Hematopoietic multipotent progenitor cell treated with erythropoietin and hydrocortisone succinate and interleukin-3 and kit ligand, for 6 days (in vitro differentiated cells): Measurements from ENCODE around the gene PIK3C3.
A peak's percentile ranks its signal among the peaks of the same experiment; 100 is the strongest.
"Not testable (repeated sequence)": the region's sequence is repeated elsewhere in the genome, so short reads cannot be mapped to it uniquely, and the experiment has no call there.

Source experiments
- DNase-seq: peaks from one replicate; pipeline ENCODE4 v3.0.0-alpha.2; 2015

The PIK3C3 gene

GRCh38 chr18:41966943-41967342 lies 11.9 kb downstream of the PIK3C3 start:
- no peak for DNase-seq

- DNase-seq: no peak
These were observed 12.6 kb downstream of the PIK3C3 start for GRCh38 chr18:41967680-41968079.

- DNase-seq: no peak
These were observed 14.8 kb downstream of the PIK3C3 start for GRCh38 chr18:41969881-41970280.

DNA sequence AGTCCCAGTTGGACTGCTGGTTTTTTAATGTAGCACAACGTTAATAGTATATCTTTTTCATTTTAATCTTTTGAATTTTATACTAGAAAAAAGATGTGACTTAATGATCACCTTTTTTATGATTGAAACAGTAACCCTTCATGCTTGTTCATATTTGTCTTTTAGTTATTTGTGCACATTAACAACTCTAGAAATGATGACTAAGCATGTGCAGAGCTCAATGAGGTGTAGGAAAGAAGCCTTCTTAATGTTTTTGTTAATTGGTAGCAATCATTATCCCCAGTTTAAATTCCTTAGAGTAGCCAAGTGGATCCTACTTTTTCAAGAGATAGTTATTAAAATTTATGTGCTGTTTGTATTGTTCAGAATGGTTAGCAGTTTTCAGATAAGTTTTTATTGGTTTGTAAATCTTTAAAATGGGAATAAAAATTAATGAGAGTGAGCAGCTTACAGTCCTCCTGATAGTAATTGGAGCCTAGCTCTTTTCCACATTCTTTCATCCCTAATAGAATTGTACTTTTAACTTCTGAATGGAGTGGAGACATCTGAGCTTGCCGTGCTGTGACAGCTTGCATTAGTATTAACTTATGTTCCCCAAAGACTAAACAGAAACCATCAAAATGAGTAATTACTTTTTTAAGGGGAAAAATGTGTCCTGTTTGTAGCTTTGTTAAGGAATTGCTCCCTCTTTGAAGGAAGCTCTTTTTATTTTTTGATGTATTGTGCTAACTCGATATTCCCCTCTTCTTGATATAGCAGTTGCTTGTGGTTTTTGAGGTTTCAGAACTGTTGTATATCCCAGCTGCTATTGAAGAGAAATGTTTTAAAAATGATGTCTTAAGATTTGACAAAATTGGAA lies 17.3 kb downstream of the PIK3C3 start:
- peak; percentile 69 for DNase-seq

GRCh38 chr18:41973983-41974382 lies 18.9 kb downstream of the PIK3C3 start:
- no peak for DNase-seq

DNA sequence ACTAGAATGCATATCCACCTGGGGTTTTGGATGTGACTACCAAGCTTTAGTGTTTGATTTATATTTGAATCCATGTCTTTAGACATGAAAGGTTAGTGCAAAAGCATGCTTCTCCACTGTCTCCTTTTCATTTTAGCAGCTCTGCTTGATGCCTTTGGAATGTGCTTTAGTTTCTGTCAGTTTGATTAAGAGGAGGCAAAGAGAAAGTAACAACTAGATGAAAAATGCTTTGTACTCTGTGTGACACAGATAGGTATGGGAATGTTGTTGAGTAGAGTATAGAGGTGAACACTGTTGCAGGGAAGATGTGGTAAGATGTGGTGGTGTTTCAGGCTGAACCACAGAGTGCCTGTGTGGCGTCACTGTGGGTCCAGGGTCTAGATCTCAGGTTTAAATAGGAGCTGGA lies 19.8 kb downstream of the PIK3C3 start:
- no peak for DNase-seq

- no peak for DNase-seq
These were observed 20.2 kb downstream of the PIK3C3 start for GRCh38 chr18:41975284-41975683.

- no peak for DNase-seq
These were observed 22.2 kb downstream of the PIK3C3 start for GRCh38 chr18:41977233-41977632.

- DNase-seq: no peak
These were observed 28.1 kb downstream of the PIK3C3 start for GRCh38 chr18:41982942-41983660.

DNA sequence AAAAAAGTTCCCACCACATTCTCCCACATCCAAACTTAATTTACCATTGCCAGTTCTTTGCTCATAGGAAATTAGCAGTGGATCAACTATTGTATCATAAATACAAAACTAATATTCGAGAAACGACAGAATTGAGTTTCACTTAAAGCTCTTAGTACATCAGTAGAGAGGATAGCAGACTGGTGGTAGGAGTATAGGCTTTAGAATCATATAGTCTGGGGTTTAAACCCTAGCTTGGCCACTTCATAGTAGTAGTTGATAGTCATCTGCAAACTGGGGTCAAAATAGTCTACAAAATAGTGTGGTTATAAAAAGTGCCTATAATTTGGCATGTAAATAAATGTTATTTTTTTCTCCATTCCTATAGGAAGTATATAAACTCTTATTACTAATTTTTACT lies 30.9 kb downstream of the PIK3C3 start:
- no peak for DNase-seq

- no peak for DNase-seq
These were observed 34.5 kb downstream of the PIK3C3 start for GRCh38 chr18:41989508-41989907.

DNA sequence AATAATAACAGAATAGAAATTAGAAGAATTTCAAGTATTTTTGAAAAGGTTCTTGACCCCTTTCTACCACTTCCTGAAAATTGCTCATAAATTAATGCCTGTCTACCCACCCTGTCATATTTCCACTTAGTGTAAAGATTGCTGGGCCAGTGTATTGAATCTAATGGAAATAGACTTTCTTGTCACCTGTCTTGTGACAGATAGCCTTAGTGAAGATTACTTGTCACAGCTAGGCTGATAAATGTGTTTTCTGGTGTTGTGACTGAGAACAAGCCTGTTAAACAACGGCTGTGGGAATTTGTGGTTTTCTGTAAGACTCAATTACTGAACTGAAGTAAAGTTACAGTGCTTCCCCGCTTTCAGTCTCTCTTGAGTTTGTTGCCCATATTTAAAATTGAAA lies 37.0 kb downstream of the PIK3C3 start:
- DNase-seq: peak; percentile 67

- DNase-seq: peak; percentile 33
These were observed 37.7 kb downstream of the PIK3C3 start for GRCh38 chr18:41992703-41993102.

- no peak for DNase-seq
These were observed 38.1 kb downstream of the PIK3C3 start for GRCh38 chr18:41993151-41993550.

DNA sequence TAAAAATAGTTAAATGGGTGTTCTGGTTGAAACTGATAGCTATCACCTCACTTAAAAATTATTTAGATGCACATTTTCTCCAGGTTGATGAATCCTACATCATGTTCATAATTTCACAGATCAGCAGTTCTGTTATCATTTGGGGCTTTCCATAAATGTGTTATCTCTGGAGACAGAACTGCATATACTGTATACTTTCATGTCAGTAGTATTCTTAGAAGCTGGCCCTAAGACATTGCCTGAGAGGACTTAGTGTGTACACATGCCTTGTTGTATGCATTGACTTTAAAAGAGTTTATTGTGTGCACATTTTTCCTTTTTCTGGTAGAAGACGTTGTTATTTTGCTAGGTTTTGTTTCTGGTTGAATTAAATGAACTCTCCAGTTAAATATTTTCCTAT lies 41.0 kb downstream of the PIK3C3 start:
- peak; percentile 71 for DNase-seq

DNA sequence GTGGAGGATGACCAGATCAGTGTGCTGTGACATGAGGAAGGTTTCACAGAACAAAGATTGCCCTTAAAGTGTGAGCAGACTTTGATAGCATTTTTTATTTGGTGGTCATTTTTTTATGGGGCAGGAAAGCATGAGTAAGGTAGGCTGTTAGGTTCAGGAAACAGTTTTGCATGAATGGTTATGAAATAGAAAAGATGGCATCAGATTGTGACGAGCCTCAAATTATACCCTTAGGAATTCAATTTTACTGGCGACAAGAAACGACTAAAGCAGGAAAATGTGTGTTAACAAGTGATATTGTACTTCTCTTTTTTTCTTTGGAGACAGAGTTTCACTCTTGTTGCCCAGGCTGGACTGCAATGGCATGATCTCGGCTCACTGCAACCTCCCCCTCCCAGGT lies 44.7 kb downstream of the PIK3C3 start:
- no peak for DNase-seq

DNA sequence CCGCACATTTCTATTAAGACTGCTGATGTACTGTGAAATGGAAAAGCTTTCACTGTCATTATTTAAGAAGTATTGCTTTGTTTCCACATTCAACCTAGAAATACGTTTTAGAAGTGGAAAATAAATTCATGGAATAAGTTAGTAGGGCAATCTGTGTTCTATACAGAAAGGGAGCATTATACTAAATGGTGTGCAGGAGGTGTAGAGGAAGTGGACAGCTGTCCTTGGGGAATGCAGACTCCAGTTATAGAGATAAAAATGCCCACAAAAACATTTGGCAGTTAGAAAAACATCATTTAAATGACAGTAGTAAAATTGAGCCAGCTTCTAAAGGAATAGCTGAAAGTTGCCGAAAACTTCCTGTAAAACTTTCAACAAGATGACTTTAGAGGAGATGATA lies 46.8 kb downstream of the PIK3C3 start:
- no peak for DNase-seq

DNA sequence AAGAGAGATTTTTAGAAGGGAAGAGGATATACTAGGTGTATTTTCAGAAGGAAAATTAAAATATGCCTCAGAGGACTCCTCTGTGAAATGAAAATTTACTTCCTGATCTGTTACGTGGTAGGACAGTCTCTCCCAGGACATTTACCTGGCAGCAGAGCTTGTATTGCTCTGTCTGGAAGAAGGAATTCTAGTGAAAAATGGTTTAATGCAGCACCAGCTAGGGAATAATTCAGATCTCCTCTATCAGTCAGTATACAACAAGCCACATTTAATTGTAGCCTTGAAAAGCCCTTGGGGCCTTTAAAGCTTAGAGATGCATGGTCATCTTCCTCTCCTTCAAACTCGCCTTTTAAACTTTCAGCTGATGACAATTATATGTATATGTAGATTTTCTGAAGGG lies 49.6 kb downstream of the PIK3C3 start:
- no peak for DNase-seq

DNA sequence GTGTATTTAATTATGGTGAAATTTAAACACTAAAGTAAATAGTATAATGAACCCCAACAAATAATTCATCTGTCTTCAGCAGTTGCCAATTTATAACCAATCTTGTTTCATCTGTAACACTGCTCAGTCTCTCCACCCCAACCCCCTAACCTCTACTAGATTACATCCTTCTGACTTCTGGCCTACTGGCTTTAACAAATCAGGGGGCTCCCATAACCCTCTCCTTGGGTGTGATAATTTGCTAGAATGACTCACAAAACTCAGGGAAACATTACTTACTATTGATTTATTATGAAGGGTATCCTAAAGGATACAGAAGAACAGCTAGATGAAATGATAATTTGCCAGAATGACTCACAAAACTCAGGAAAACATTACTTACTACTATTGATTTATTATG lies 50.7 kb downstream of the PIK3C3 start:
- no peak for DNase-seq

- DNase-seq: not testable (repeated sequence)
These were observed 54.4 kb downstream of the PIK3C3 start for GRCh38 chr18:42009457-42009856.

- DNase-seq: no peak
These were observed 56.0 kb downstream of the PIK3C3 start for GRCh38 chr18:42011053-42011452.

GRCh38 chr18:42018831-42019230 lies 63.8 kb downstream of the PIK3C3 start:
- no peak for DNase-seq

GRCh38 chr18:42024131-42024530 lies 69.1 kb downstream of the PIK3C3 start:
- DNase-seq: no peak

GRCh38 chr18:42025491-42025890 lies 70.5 kb downstream of the PIK3C3 start:
- DNase-seq: no peak
